ENCODE results near the gene CRB2.

CRB2 gene

GRCh38 chr9:123348317-123348992 is 7.5 kb upstream of the CRB2 start:
- no peak for DNase-seq

GRCh38 chr9:123349033-123349432 is 7.0 kb upstream of the CRB2 start:
- no peak for DNase-seq

GRCh38 chr9:123349691-123350480 is 6.1 kb upstream of the CRB2 start:
- peak; percentile 84 for DNase-seq

GRCh38 chr9:123350590-123351310 is 5.2 kb upstream of the CRB2 start:
- no peak for DNase-seq

GRCh38 chr9:123353041-123353440 is 3.0 kb upstream of the CRB2 start:
- DNase-seq = no peak

GRCh38 chr9:123353984-123354591 is 1.9 kb upstream of the CRB2 start:
- DNase-seq = peak; percentile 84

- DNase-seq = no peak
Observed at GRCh38 chr9:123354806-123355508, 1.0 kb upstream of the CRB2 start.

- no peak for DNase-seq
Observed at GRCh38 chr9:123356851-123357742, 1.1 kb downstream of the CRB2 start.

- no peak for DNase-seq
Observed at GRCh38 chr9:123357743-123358059, 1.7 kb downstream of the CRB2 start.

GRCh38 chr9:123358181-123358905 is 2.3 kb downstream of the CRB2 start:
- DNase-seq = no peak

- DNase-seq = peak; percentile 36
Observed at GRCh38 chr9:123359106-123359505, 3.1 kb downstream of the CRB2 start.

- DNase-seq = no peak
Observed at GRCh38 chr9:123359546-123359945, 3.5 kb downstream of the CRB2 start.

GRCh38 chr9:123360161-123361085 is 4.4 kb downstream of the CRB2 start:
- peak; percentile 97 for DNase-seq

- no peak for DNase-seq
Observed at GRCh38 chr9:123361086-123361730, 5.2 kb downstream of the CRB2 start.

- DNase-seq = no peak
Observed at GRCh38 chr9:123361731-123362510, 5.9 kb downstream of the CRB2 start.

GRCh38 chr9:123362856-123363255 is 6.9 kb downstream of the CRB2 start:
- no peak for DNase-seq

GRCh38 chr9:123364241-123364824 is 8.3 kb downstream of the CRB2 start:
- DNase-seq = no peak

GRCh38 chr9:123365287-123365880 is 9.4 kb downstream of the CRB2 start:
- DNase-seq = peak; percentile 67
